WTC11 (cell line): ENCODE results near the gene GNRHR.

ENCODE experiments used
- E2F4 ChIP-seq: sonication (generic); formaldehyde crosslinking; IDR thresholded peaks from 2 replicates; pipeline ENCODE4 v1.8.1; 2022; ENCODE audit warnings: low read depth, mild to moderate bottlenecking, moderate library complexity, missing genetic modification reagents, borderline replicate concordance
- IRF1 ChIP-seq: sonication (generic); formaldehyde crosslinking; IDR thresholded peaks from 2 replicates; pipeline ENCODE4 v1.8.0; 2023; ENCODE audit warnings: missing genetic modification reagents
- JUN ChIP-seq: sonication (generic); formaldehyde crosslinking; IDR thresholded peaks from 2 replicates; pipeline ENCODE4 v1.8.0; 2023; ENCODE audit warnings: mild to moderate bottlenecking, missing genetic modification reagents
- RORB ChIP-seq: fragments of 250-450 bp; sonication (Bioruptor Pico); IDR thresholded peaks from 2 replicates; pipeline ENCODE4 v1.9.0; 2021; ENCODE audit warnings: mild to moderate bottlenecking
- TF ChIP-seq, protein P1 (sequence below): fragments of 200-600 bp; IDR thresholded peaks from 2 replicates; pipeline ENCODE4 v1.8.0; 2022; ENCODE audit warnings: antibody characterized with exemption

DNA sequence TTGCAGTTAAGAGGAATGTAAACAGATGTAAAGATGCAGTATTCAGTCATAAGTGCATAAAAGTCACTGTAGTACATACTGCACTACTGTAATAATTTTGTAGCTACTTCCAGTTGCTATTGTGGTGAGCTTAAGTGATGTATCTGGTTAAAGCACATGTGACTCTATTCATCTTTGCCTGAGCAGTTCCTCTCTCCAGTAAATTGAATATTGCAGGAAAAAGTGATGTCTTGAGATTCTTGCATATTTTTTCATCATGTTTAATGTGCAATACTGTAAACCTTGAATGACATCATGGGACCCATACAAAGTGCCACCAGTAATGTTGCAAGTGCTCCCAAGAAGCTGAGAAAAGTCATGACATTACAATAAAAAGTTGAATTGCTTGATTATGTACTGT is 62.9 kb downstream of the GNRHR start:
- TF ChIP-seq E2F4 (CRISPR knock-in tag) = no peak
- TF ChIP-seq, protein P1, sequence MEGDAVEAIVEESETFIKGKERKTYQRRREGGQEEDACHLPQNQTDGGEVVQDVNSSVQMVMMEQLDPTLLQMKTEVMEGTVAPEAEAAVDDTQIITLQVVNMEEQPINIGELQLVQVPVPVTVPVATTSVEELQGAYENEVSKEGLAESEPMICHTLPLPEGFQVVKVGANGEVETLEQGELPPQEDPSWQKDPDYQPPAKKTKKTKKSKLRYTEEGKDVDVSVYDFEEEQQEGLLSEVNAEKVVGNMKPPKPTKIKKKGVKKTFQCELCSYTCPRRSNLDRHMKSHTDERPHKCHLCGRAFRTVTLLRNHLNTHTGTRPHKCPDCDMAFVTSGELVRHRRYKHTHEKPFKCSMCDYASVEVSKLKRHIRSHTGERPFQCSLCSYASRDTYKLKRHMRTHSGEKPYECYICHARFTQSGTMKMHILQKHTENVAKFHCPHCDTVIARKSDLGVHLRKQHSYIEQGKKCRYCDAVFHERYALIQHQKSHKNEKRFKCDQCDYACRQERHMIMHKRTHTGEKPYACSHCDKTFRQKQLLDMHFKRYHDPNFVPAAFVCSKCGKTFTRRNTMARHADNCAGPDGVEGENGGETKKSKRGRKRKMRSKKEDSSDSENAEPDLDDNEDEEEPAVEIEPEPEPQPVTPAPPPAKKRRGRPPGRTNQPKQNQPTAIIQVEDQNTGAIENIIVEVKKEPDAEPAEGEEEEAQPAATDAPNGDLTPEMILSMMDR = no peak
- TF ChIP-seq RORB (CRISPR knock-in tag) = no peak
- TF ChIP-seq JUN (CRISPR knock-in tag) = no peak
- TF ChIP-seq IRF1 = no peak
